SK-N-SH (cell line): ENCODE measurements around the gene TMX1. TPM values are rescaled to one million over a fixed set of nuclear protein-coding genes. Genes with fewer than 3 reads are reported as not detected.

Experiments used
- CTCF ChIA-PET: fragments of 300-600, 350-600 bp; formaldehyde crosslinking; extraction: SDS; loops from one replicate; lab custom pipeline; 2021; lab: Yijun Ruan, JAX
- POLR2A ChIA-PET: fragments of 350-600 bp; sonication (Branson Sonifier 250); formaldehyde crosslinking; extraction: SDS; loops from one replicate; lab custom pipeline; 2020; ENCODE audit warnings: antibody characterized with exemption, inconsistent platforms; lab: Yijun Ruan, JAX
- DNase-seq: peaks from one replicate; pipeline ENCODE4 v3.0.0; 2012
- H2AFZ ChIP-seq: fragments of 200-600 bp; sonication (generic); 2 replicates; pipeline ENCODE4 v1.8.1; 2016; ENCODE audit warnings: antibody characterized with exemption, mild to moderate bottlenecking, low read depth
- H3F3A ChIP-seq: fragments of 200-600 bp; sonication (generic); replicated peaks from 2 replicates; pipeline ENCODE3; 2016; ENCODE audit warnings: antibody characterized with exemption, mild to moderate bottlenecking; ENCODE audit not compliant: insufficient read depth
- H3K27ac ChIP-seq, 2 experiments: fragments of 200-500 bp in 1 of 2; fragments of 200-600 bp in 1 of 2; sonication (Bioruptor generic) in 1 of 2; sonication (generic), shearing (Covaris generic) in 1 of 2; 2 replicates each; pipeline versions ENCODE4 v1.5.1 to v1.6.1; 2014 to 2016; ENCODE audit warnings: low read depth in 2 of 2, inconsistent platforms in 1 of 2, low read length in 1 of 2, mild to moderate bottlenecking in 1 of 2, mixed read lengths in 1 of 2
- H3K27me3 ChIP-seq: fragments of 200-600 bp; sonication (generic), shearing (Covaris generic); 2 replicates; pipeline ENCODE4 v1.6.1; 2016; ENCODE audit warnings: mixed run types; ENCODE audit not compliant: insufficient read depth
- H3K36me3 ChIP-seq, 2 experiments: fragments of 200-500 bp in 1 of 2; fragments of 200-600 bp in 1 of 2; sonication (Bioruptor generic) in 1 of 2; sonication (generic) in 1 of 2; replicated peaks in 1 of 2; 2 replicates each; pipeline versions ENCODE3 to v1.5.1; 2014 to 2016; ENCODE audit warnings: low read length in 1 of 2, mild to moderate bottlenecking in 1 of 2; ENCODE audit not compliant: insufficient read depth in 2 of 2, control insufficient read depth in 1 of 2
- H3K4me1 ChIP-seq, 2 experiments: fragments of 200-500 bp in 1 of 2; fragments of 200-600 bp in 1 of 2; sonication (Bioruptor generic) in 1 of 2; sonication (generic), shearing (Covaris generic) in 1 of 2; 2 replicates each; pipeline versions ENCODE4 v1.5.1 to v1.6.1; 2014 to 2016; ENCODE audit warnings: low read depth in 1 of 2, low read length in 1 of 2, mixed run types in 1 of 2; ENCODE audit not compliant: insufficient read depth in 2 of 2, control insufficient read depth in 1 of 2
- H3K4me2 ChIP-seq: fragments of 200-600 bp; sonication (generic), shearing (Covaris generic); 2 replicates; pipeline ENCODE4 v1.6.1; 2017; ENCODE audit warnings: mixed run types
- H3K4me3 ChIP-seq, 2 experiments: fragments of 200-500 bp in 1 of 2; fragments of 200-600 bp in 1 of 2; sonication (Bioruptor generic) in 1 of 2; sonication (generic), shearing (Covaris generic) in 1 of 2; 2 replicates each; pipeline versions ENCODE4 v1.5.1 to v1.8.1; 2014 to 2016; ENCODE audit warnings: low read depth in 2 of 2, inconsistent platforms in 1 of 2, low read length in 1 of 2, mild to moderate bottlenecking in 1 of 2, mixed read lengths in 1 of 2, moderate library complexity in 1 of 2
- H3K79me2 ChIP-seq: fragments of 200-600 bp; sonication (generic); 2 replicates; pipeline ENCODE4 v1.8.1; 2017; ENCODE audit warnings: mild to moderate bottlenecking; ENCODE audit not compliant: insufficient read depth
- H3K9ac ChIP-seq: fragments of 200-600 bp; sonication (generic); 2 replicates; pipeline ENCODE4 v1.6.1; 2017; ENCODE audit warnings: mixed run types
- H3K9me2 ChIP-seq: fragments of 200-600 bp; sonication (generic); 2 replicates; pipeline ENCODE4 v1.6.1; 2017; ENCODE audit warnings: mixed run types
- H3K9me3 ChIP-seq: fragments of 200-600 bp; sonication (generic); 2 replicates; pipeline ENCODE4 v1.6.1; 2017; ENCODE audit warnings: mixed run types, mild to moderate bottlenecking, moderate library complexity
- H4K20me1 ChIP-seq: fragments of 200-600 bp; sonication (generic); 2 replicates; pipeline ENCODE4 v1.6.1; 2017; ENCODE audit warnings: mild to moderate bottlenecking, mixed run types; ENCODE audit not compliant: insufficient read depth
- CHD2 ChIP-seq: fragments of 150-350 bp; IDR thresholded peaks from 2 replicates; pipeline ENCODE4 v1.6.1; 2018; ENCODE audit warnings: low read length; ENCODE audit not compliant: partially characterized antibody
- EZH2phosphoT487 ChIP-seq: fragments of 200-600 bp; sonication (generic); IDR thresholded peaks from 2 replicates; pipeline ENCODE4 v1.6.1; 2017; ENCODE audit warnings: low read depth, mixed run types, mild to moderate bottlenecking, antibody characterized with exemption, moderate library complexity, borderline replicate concordance
- RCOR1 ChIP-seq: fragments of 150-350 bp; IDR thresholded peaks from 2 replicates; pipeline ENCODE4 v1.6.1; 2017; ENCODE audit warnings: antibody characterized with exemption, low read length
- RXRA ChIP-seq: IDR thresholded peaks from 2 replicates; pipeline ENCODE4 v1.4.0; 2012; ENCODE audit warnings: low read depth, mild to moderate bottlenecking, borderline replicate concordance
- SIN3A ChIP-seq: IDR thresholded peaks from 2 replicates; pipeline ENCODE4 v1.6.1; 2012; ENCODE audit warnings: low read depth, mild to moderate bottlenecking, low read length, moderate library complexity, borderline replicate concordance
- SMC3 ChIP-seq: IDR thresholded peaks from 2 replicates; pipeline ENCODE4 v1.6.1; 2012; ENCODE audit warnings: low read depth, low read length, improper control_type of control experiment
- TAF1 ChIP-seq: IDR thresholded peaks from 2 replicates; pipeline ENCODE4 v1.6.1; 2012; ENCODE audit warnings: low read depth, mild to moderate bottlenecking, low read length, moderate library complexity, borderline replicate concordance
- WGBS: methylation state at CpG from one replicate; pipeline ENCODE4 v1.1.6; 2017; ENCODE audit warnings: low lambda C conversion rate; 5-methylcytosine and 5-hydroxymethylcytosine counted together
- polyA plus RNA-seq, 3 experiments: library from polyadenylated mRNA; depleted of rRNA; stranded (reverse); fragments of >200 nt; gene quantifications; 2 replicates each; pipeline ENCODE4 v1.2.3, GENCODE V29; 2012
- TF ChIP-seq, protein P1 (sequence below): IDR thresholded peaks from 2 replicates; pipeline ENCODE4; 2012
- TF ChIP-seq, protein P2 (sequence below): fragments of 150-350 bp; IDR thresholded peaks from 2 replicates; pipeline ENCODE4 v1.6.1; 2017; ENCODE audit warnings: antibody characterized with exemption, low read length, low read depth, borderline replicate concordance
- TF ChIP-seq, protein P3 (sequence below): fragments of 150-350 bp; IDR thresholded peaks from 2 replicates; pipeline ENCODE4 v1.6.1; 2016; ENCODE audit warnings: mild to moderate bottlenecking, low read depth, low read length

The TMX1 gene
- polyA plus RNA-seq, 1 of the 3 experiments (the other 2 are of a cell fraction): 16.1 TPM

DNA sequence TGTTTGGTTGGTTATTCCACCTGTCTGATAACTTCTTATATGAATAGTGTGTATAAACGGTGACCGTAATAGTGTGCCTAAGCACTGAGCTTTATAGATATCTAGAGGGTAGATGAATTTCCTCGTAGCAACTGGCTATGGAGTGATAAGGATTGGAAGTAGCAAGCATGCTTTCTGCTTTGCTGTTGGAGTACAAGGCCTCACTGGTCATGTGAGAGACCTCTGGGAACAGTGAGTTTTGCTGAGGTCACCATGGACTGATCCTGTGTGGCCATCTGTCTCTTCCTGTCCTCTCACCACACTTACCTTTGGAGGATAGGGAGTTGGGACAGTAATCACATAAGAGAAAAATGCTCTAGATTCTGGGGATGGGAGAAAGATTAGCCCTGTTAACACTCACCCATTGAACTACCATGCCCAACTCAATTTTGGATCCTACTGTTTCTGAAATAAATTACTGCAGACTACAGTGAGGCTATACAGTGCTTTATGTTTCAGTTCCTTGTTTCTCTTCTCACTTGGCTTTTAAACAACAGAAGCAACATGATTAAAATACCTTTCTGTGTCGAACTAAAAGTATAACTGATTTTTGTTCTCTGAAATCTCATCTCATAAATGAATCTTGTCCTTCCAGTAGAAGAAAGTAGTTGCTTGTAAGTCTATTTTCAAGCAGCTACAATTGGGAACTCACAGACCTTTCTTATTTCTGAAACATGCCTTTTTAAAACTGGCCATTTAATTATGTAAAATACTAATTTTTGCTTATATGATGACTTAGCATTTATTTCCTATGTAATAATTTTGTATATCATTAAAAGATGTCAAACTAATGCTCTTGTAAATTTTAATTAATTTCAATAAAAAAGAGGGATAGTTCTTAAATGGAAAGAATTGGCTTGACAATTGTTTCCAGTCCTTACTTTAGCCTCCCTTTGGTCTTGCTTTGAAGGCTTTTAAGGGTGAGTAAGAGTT, 8.3 kb downstream of the TMX1 start:
- Histone ChIP-seq H2AFZ (no peak overlapping the region), H3K79me2 (peaks cover 31% of the 10 kb centered on the region), H3K4me3 (no peak overlapping the region), H3K9me2 (no peaks in the 10 kb centered on the region), H3K27ac (no peak overlapping the region), H3K4me1 (peaks cover 0 to 1% of the 10 kb centered on the region in 2 experiments; a peak in 3 of 4 replicates), H3K9ac (no peak overlapping the region), H3F3A (peaks cover 4% of the 10 kb centered on the region), H3K9me3 (no peaks in the 10 kb centered on the region)
- POLR2A ChIA-PET: no interaction called here
- no peak for DNase-seq
- 92% methylated on average over 4 of the region's 4 CpGs for whole genome bisulfite sequencing
- no peak for TF ChIP-seq RXRA
- TF ChIP-seq TAF1: no peak
- no peak for TF ChIP-seq EZH2phosphoT487
- TF ChIP-seq, protein P1, sequence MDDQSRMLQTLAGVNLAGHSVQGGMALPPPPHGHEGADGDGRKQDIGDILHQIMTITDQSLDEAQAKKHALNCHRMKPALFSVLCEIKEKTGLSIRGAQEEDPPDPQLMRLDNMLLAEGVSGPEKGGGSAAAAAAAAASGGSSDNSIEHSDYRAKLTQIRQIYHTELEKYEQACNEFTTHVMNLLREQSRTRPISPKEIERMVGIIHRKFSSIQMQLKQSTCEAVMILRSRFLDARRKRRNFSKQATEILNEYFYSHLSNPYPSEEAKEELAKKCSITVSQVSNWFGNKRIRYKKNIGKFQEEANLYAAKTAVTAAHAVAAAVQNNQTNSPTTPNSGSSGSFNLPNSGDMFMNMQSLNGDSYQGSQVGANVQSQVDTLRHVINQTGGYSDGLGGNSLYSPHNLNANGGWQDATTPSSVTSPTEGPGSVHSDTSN: no peak
- TF ChIP-seq RCOR1: no peak
- TF ChIP-seq, all 33 proteins: peak for 0
- CTCF ChIA-PET: interaction anchor here (1.0 to 1.4 kb wide), 2 partner anchors 35 to 294 kb away, joined by 3 read pairs; no protein-coding TSS in a partner anchor
- Histone ChIP-seq H3K36me3 (peaks cover 64 to 86% of the 10 kb centered on the region in 2 experiments), H3K27me3 (no peaks in the 10 kb centered on the region), H3K4me2 (no peak overlapping the region), H4K20me1 (no peaks in the 10 kb centered on the region)

DNA sequence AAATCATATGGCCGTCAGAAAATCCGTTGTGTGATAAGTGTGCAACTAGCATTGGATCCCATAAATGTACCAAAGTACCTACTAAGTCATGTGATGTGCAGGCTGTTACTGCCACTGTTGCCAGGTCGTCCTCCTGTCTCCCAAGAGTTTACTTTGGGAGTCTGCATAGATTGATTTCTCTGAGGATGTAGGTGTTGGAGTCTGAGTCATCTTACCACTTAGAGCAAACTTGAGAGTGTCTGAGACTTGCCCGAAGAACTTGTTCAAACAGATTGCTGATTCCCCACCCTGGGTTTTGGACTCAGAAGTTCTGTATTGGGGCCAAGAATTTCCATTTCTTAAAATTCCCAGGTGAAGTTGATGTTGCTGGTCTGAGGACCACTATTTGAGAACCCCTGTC, 11.4 kb downstream of the TMX1 start:
- ChIA-PET CTCF (interaction anchor here (1.3 kb wide), 1 partner anchor 528 kb away, joined by 3 read pairs; no protein-coding TSS in a partner anchor), POLR2A (no interaction called here)
- 93% methylated on average over 4 of the region's 4 CpGs for WGBS
- Histone ChIP-seq H2AFZ (no peak overlapping the region), H4K20me1 (no peaks in the 10 kb centered on the region), H3K4me3 (no peak overlapping the region), H3K27ac (no peak overlapping the region), H3K9me2 (no peaks in the 10 kb centered on the region), H3K79me2 (peaks cover under 1% of the 10 kb centered on the region; the same call in 1 of the 2 replicates), H3K4me2 (no peak overlapping the region), H3K4me1 (no peaks in the 10 kb centered on the region), H3K9me3 (no peaks in the 10 kb centered on the region), H3K9ac (no peak overlapping the region), H3F3A (peaks cover 14% of the 10 kb centered on the region), H3K36me3 (peaks cover 81 to 94% of the 10 kb centered on the region in 2 experiments), H3K27me3 (no peaks in the 10 kb centered on the region)
- no peak for TF ChIP-seq RXRA
- TF ChIP-seq, protein P2, sequence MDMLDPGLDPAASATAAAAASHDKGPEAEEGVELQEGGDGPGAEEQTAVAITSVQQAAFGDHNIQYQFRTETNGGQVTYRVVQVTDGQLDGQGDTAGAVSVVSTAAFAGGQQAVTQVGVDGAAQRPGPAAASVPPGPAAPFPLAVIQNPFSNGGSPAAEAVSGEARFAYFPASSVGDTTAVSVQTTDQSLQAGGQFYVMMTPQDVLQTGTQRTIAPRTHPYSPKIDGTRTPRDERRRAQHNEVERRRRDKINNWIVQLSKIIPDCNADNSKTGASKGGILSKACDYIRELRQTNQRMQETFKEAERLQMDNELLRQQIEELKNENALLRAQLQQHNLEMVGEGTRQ: no peak
- no peak for TF ChIP-seq SMC3
- no peak for TF ChIP-seq SIN3A
- TF ChIP-seq CHD2: no peak
- TF ChIP-seq, protein P3, sequence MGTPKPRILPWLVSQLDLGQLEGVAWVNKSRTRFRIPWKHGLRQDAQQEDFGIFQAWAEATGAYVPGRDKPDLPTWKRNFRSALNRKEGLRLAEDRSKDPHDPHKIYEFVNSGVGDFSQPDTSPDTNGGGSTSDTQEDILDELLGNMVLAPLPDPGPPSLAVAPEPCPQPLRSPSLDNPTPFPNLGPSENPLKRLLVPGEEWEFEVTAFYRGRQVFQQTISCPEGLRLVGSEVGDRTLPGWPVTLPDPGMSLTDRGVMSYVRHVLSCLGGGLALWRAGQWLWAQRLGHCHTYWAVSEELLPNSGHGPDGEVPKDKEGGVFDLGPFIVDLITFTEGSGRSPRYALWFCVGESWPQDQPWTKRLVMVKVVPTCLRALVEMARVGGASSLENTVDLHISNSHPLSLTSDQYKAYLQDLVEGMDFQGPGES: no peak
- DNase-seq: no peak
